Loucy (cell line): ENCODE data around the gene CEP152.

Experiments
- EZH2phosphoT487 ChIP-seq: fragments of 200-600 bp; IDR thresholded peaks from 2 replicates; pipeline ENCODE4 v1.6.1; 2018; ENCODE audit warnings: antibody characterized with exemption, mild to moderate bottlenecking, moderate library complexity, borderline replicate concordance
- TF ChIP-seq, protein P1 (sequence below): fragments of 200-600 bp; sonication (generic); conservative IDR thresholded peaks from 2 replicates; pipeline ENCODE4 v1.5.1; 2014; ENCODE audit warnings: mild to moderate bottlenecking, antibody characterized with exemption, low read length

DNA sequence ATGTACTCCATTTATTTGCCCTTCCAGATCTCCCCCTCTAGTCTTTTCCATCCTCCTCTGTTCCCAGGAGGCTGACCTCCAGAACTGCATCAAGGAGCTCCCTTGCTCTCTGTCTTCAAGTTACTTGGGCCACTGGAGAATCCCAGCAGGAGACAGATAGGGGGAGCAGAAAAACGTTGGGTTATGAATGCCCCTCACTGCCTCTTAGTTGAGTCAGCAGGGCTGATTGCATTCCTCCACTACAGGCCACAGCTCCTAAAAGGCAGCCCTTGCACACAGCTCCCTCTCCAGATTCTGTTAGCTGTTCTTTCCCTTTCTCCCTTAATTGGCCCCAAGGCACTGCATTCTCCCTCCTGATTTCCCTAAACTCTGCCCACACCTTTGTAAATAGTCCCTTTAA is 12.4 kb upstream of the CEP152 start:
- TF ChIP-seq, protein P1, sequence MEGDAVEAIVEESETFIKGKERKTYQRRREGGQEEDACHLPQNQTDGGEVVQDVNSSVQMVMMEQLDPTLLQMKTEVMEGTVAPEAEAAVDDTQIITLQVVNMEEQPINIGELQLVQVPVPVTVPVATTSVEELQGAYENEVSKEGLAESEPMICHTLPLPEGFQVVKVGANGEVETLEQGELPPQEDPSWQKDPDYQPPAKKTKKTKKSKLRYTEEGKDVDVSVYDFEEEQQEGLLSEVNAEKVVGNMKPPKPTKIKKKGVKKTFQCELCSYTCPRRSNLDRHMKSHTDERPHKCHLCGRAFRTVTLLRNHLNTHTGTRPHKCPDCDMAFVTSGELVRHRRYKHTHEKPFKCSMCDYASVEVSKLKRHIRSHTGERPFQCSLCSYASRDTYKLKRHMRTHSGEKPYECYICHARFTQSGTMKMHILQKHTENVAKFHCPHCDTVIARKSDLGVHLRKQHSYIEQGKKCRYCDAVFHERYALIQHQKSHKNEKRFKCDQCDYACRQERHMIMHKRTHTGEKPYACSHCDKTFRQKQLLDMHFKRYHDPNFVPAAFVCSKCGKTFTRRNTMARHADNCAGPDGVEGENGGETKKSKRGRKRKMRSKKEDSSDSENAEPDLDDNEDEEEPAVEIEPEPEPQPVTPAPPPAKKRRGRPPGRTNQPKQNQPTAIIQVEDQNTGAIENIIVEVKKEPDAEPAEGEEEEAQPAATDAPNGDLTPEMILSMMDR = no peak
- no peak for TF ChIP-seq EZH2phosphoT487
